C4-2B (cell line): ENCODE measurements around the gene ANXA2.

Source experiments
- CTCF ChIP-seq: fragments of 450-650 bp; conservative IDR thresholded peaks from 2 replicates; pipeline ENCODE4 v1.5.1; 2017; ENCODE audit warnings: mild to moderate bottlenecking
- ZFX ChIP-seq: fragments of 450-650 bp; IDR thresholded peaks from 2 replicates; pipeline ENCODE4 v1.6.1; 2017

- TF ChIP-seq CTCF, result no peak
- no peak for TF ChIP-seq ZFX
Measured at GRCh38 chr15:60318216-60318867, 79.4 kb downstream of the ANXA2 start.
